Cardiac muscle cell (in vitro differentiated cells and primary cell): ENCODE measurements around the gene ELF5. TPM values are rescaled to one million over a fixed set of nuclear protein-coding genes. Genes with fewer than 3 reads are reported as not detected.

Experiments used
- DNase-seq, 2 donors: peaks; one replicate each; pipeline versions ENCODE4 v3.0.0 to v3.0.0-alpha.2; 2010 to 2017; ENCODE audit warnings: low read depth in 1 of 2, low spot score in 1 of 2
- H3K27ac ChIP-seq: fragments of 200-600 bp; sonication (generic); 2 replicates; pipeline ENCODE4 v1.5.1; 2016
- H3K27me3 ChIP-seq: fragments of 200-600 bp; sonication (generic); 2 replicates; pipeline ENCODE4 v1.6.0; 2016; ENCODE audit warnings: control low read depth
- H3K36me3 ChIP-seq: fragments of 200-600 bp; sonication (generic); 2 replicates; pipeline ENCODE4 v1.5.1; 2016; ENCODE audit warnings: control low read depth
- H3K4me1 ChIP-seq: fragments of 200-600 bp; sonication (generic); 2 replicates; pipeline ENCODE4 v1.8.1; 2017; ENCODE audit warnings: low read depth, mild to moderate bottlenecking, mixed run types
- H3K4me3 ChIP-seq: fragments of 200-600 bp; sonication (generic); 2 replicates; pipeline ENCODE4 v1.5.1; 2016; ENCODE audit warnings: mild to moderate bottlenecking
- H3K9me3 ChIP-seq: fragments of 200-600 bp; sonication (generic); 2 replicates; pipeline ENCODE4 v1.5.1; 2017; ENCODE audit warnings: low read depth, mild to moderate bottlenecking, control low read depth
- CTCF ChIP-seq: IDR thresholded peaks from 2 replicates; pipeline ENCODE4 v1.5.1; 2012; ENCODE audit warnings: low read depth, mild to moderate bottlenecking, low read length
- polyA plus RNA-seq: library from polyadenylated mRNA; unstranded; fragments of >200 nt; fragmentation: Nextera tagmentation; extraction: Ambion mirVana; gene quantifications from 2 replicates; pipeline ENCODE4 v1.2.1, GENCODE V29; 2016
- total RNA-seq: library from RNA; depleted of rRNA; stranded (reverse); fragments of >200 nt; gene quantifications from 2 replicates; pipeline ENCODE4 v1.2.3, GENCODE V29; 2016

The ELF5 gene
- total and polyA plus RNA-seq, 2 experiments from 2014 or later = not detected

GRCh38 chr11:34537636-34538035 is 24.0 kb upstream of the ELF5 start:
- Histone ChIP-seq H3K4me3 (no peak overlapping the region), H3K36me3 (no peaks in the 10 kb centered on the region), H3K4me1 (no peaks in the 10 kb centered on the region), H3K27ac (no peak overlapping the region), H3K9me3 (no peaks in the 10 kb centered on the region), H3K27me3 (no peaks in the 10 kb centered on the region)
- DNase-seq = no peak
- TF ChIP-seq CTCF = no peak

GRCh38 chr11:34536056-34536455 is 22.5 kb upstream of the ELF5 start:
- Histone ChIP-seq H3K4me3 (no peak overlapping the region), H3K27me3 (no peaks in the 10 kb centered on the region), H3K27ac (no peak overlapping the region), H3K36me3 (no peaks in the 10 kb centered on the region), H3K4me1 (no peaks in the 10 kb centered on the region), H3K9me3 (no peaks in the 10 kb centered on the region)
- no peak for TF ChIP-seq CTCF
- no peak for DNase-seq

GRCh38 chr11:34534826-34535225 is 21.2 kb upstream of the ELF5 start:
- Histone ChIP-seq H3K27me3 (no peaks in the 10 kb centered on the region), H3K4me1 (no peaks in the 10 kb centered on the region), H3K4me3 (no peak overlapping the region), H3K27ac (no peak overlapping the region), H3K9me3 (no peaks in the 10 kb centered on the region), H3K36me3 (no peaks in the 10 kb centered on the region)
- DNase-seq = no peak
- TF ChIP-seq CTCF = no peak

GRCh38 chr11:34531663-34532062 is 18.1 kb upstream of the ELF5 start:
- no peak overlapping the region for H3K4me3 ChIP-seq
- H3K27ac ChIP-seq = no peak overlapping the region
- no peaks in the 10 kb centered on the region for H3K4me1 ChIP-seq
- no peaks in the 10 kb centered on the region for H3K27me3 ChIP-seq
- no peaks in the 10 kb centered on the region for H3K9me3 ChIP-seq
- DNase-seq = no peak
- no peak for TF ChIP-seq CTCF
- H3K36me3 ChIP-seq = no peaks in the 10 kb centered on the region

- Histone ChIP-seq H3K4me3 (no peak overlapping the region), H3K36me3 (no peaks in the 10 kb centered on the region), H3K27ac (no peak overlapping the region), H3K9me3 (no peaks in the 10 kb centered on the region), H3K27me3 (no peaks in the 10 kb centered on the region), H3K4me1 (no peaks in the 10 kb centered on the region)
- DNase-seq = no peak
- no peak for TF ChIP-seq CTCF
Measured at GRCh38 chr11:34530545-34531234, 17.1 kb upstream of the ELF5 start.
